HepG2 (cell line): Measurements from ENCODE around the gene ACOT9. TPM values are rescaled to one million over a fixed set of nuclear protein-coding genes. Genes with fewer than 3 reads are reported as not detected.

Source experiments
- ATAC-seq: fragments of 200-7000 bp; cut with Tn5 transposase; 3 replicates; pipeline ENCODE4 v1.9.1; 2020; ENCODE audit warnings: mild to moderate bottlenecking, moderate library complexity
- BruUV-seq: library from RNA; stranded (reverse); fragments of 400-500 nt; replicated peaks from 2 replicates; lab custom pipeline; 2021; lab: Mats Ljungman, UMichigan
- CTCF ChIA-PET: fragments of 300-600 bp; formaldehyde crosslinking; extraction: SDS; loops from one replicate; lab custom pipeline; 2021; ENCODE audit warnings: low total read pairs, inconsistent platforms, low intra/inter-chr PET ratio; lab: Yijun Ruan, JAX
- POLR2A ChIA-PET: fragments of 350-600 bp; sonication (Branson Sonifier 250); formaldehyde crosslinking; loops from one replicate; lab custom pipeline; 2020; ENCODE audit warnings: antibody characterized with exemption, inconsistent platforms; lab: Yijun Ruan, JAX
- DNase-seq: peaks from one replicate; pipeline ENCODE4 v3.0.0-alpha.2; 2015; ENCODE audit warnings: low spot score
- FAIRE-seq: peaks from 3 replicates; lab custom pipeline; 2011; peaks lifted over from hg19 to GRCh38; lab: Jason Lieb, UNC
- H2AFZ ChIP-seq: one replicate; pipeline ENCODE4 v1.6.1; 2011; ENCODE audit warnings: low read length, inconsistent platforms
- H3K27ac ChIP-seq: fragments of 300-600 bp; 3 replicates; pipeline ENCODE4 v1.8.0; 2011; ENCODE audit warnings: mixed run types, mild to moderate bottlenecking, mixed read lengths, low read length, inconsistent platforms; ENCODE audit not compliant: insufficient read depth; ENCODE audit errors: extremely low read length
- H3K27me3 ChIP-seq, 2 experiments: fragments of 200-600 bp in 1 of 2; 2 replicates in 1 of 2; 3 replicates in 1 of 2; pipeline versions ENCODE4 v1.6.0 to v1.8.0; 2011; ENCODE audit warnings: low read length in 2 of 2, mild to moderate bottlenecking in 2 of 2, moderate library complexity in 2 of 2, inconsistent platforms in 1 of 2; ENCODE audit not compliant: insufficient read depth in 2 of 2, control insufficient read depth in 1 of 2
- H3K36me3 ChIP-seq, 2 experiments: fragments of 200-600 bp in 1 of 2; replicated peaks in 1 of 2; 2 replicates in 1 of 2; 3 replicates in 1 of 2; pipeline versions ENCODE4 v1.5.1 to v1.8.0; 2011; ENCODE audit warnings: low read length in 2 of 2, inconsistent platforms in 1 of 2; ENCODE audit not compliant: insufficient read depth in 2 of 2, control insufficient read depth in 1 of 2
- H3K4me1 ChIP-seq: 2 replicates; pipeline ENCODE4 v1.5.1; 2012; ENCODE audit warnings: low read length, inconsistent platforms; ENCODE audit not compliant: insufficient read depth
- H3K4me2 ChIP-seq: 2 replicates; pipeline ENCODE4 v1.6.0; 2011; ENCODE audit warnings: low read depth, low read length, inconsistent platforms
- H3K4me3 ChIP-seq, 3 experiments: fragments of 200-600 bp in 1 of 3; sonication (generic), shearing (Covaris generic) in 1 of 3; replicated peaks in 1 of 3; 2 replicates each; pipeline ENCODE4 v1.5.1; 2011 to 2016; ENCODE audit warnings: low read length in 3 of 3, inconsistent platforms in 2 of 3, low read depth in 2 of 3, mild to moderate bottlenecking in 2 of 3, control low read depth in 1 of 3, mixed read lengths in 1 of 3; ENCODE audit not compliant: insufficient read depth in 1 of 3
- H3K79me2 ChIP-seq: one replicate; pipeline ENCODE4 v1.6.1; 2011; ENCODE audit warnings: low read length, inconsistent platforms; ENCODE audit not compliant: insufficient read depth
- H3K9ac ChIP-seq: 2 replicates; pipeline ENCODE4 v1.6.0; 2011; ENCODE audit warnings: mild to moderate bottlenecking, low read depth, low read length, inconsistent platforms; ENCODE audit not compliant: insufficient read depth
- H3K9me3 ChIP-seq: 2 replicates; pipeline ENCODE4 v1.5.1; 2012; ENCODE audit warnings: mild to moderate bottlenecking, low read length
- H4K20me1 ChIP-seq: 2 replicates; pipeline ENCODE4 v1.6.0; 2011; ENCODE audit warnings: inconsistent platforms, mild to moderate bottlenecking, low read length, moderate library complexity; ENCODE audit not compliant: insufficient read depth
- NCOR1 ChIP-seq: fragments of 200-600 bp; sonication (generic); IDR thresholded peaks from 2 replicates; pipeline ENCODE4 v1.7.0; 2017; ENCODE audit warnings: antibody characterized with exemption, low read length, borderline replicate concordance
- PHF5A ChIP-seq: IDR thresholded peaks from one replicate; pipeline ENCODE4 v1.6.1; 2018; ENCODE audit warnings: low read depth, missing genetic modification reagents; ENCODE audit not compliant: unreplicated experiment
- SNAPC2 ChIP-seq: sonication (generic); formaldehyde crosslinking; IDR thresholded peaks from 2 replicates; pipeline ENCODE4 v1.8.1; 2022; ENCODE audit warnings: mild to moderate bottlenecking, missing genetic modification reagents
- SRSF1 ChIP-seq: fragments of 200-400 bp; formaldehyde crosslinking; optimal IDR thresholded peaks from 2 replicates; pipeline ENCODE3; 2017; ENCODE audit warnings: mild to moderate bottlenecking, low read depth, low read length, moderate library complexity
- ZNF207 ChIP-seq: fragments of 450-650 bp; IDR thresholded peaks from 2 replicates; pipeline ENCODE4 v1.6.1; 2016; ENCODE audit warnings: antibody characterized with exemption, borderline replicate concordance
- ZNF24 ChIP-seq: fragments of 450-650 bp; IDR thresholded peaks from 2 replicates; pipeline ENCODE4 v1.6.1; 2017; ENCODE audit warnings: antibody characterized with exemption, mild to moderate bottlenecking
- ZNF75D ChIP-seq: sonication (generic); formaldehyde crosslinking; IDR thresholded peaks from 2 replicates; pipeline ENCODE4 v1.8.1; 2023; ENCODE audit warnings: missing genetic modification reagents, mild to moderate bottlenecking, borderline replicate concordance
- ZNF780A ChIP-seq: sonication (generic); formaldehyde crosslinking; IDR thresholded peaks from 2 replicates; pipeline ENCODE4 v1.8.0; 2022; ENCODE audit warnings: mild to moderate bottlenecking, missing genetic modification reagents, moderate library complexity
- WGBS: methylation state at CpG from one replicate; pipeline ENCODE4 v1.1.6; 2017; ENCODE audit warnings: low lambda C conversion rate; 5-methylcytosine and 5-hydroxymethylcytosine counted together
- in situ Hi-C: cut with HindIII; loops from 2 replicates; pipeline ENCODE4 v1.10.0; 2017; ENCODE audit warnings: low pct_unique_long_range_greater_than_20kb; ENCODE audit not compliant: extremely low pct_ligation_motif_present
- intact Hi-C: fragments of 100-400 bp; cut with micrococcal nuclease; formaldehyde crosslinking; loops from one replicate; pipeline ENCODE4 v1.10.0; 2022; ENCODE audit not compliant: unreplicated experiment
- polyA plus RNA-seq, 8 experiments: library from polyadenylated mRNA; depleted of rRNA in 3 of 8; stranded (reverse) in 7 of 8; unstranded in 1 of 8; fragments of >200 nt; fragmentation: Illumina TruSeq in 4 of 8; extraction: Trizol in 4 of 8; gene quantifications; 2 replicates each; pipeline versions ENCODE4 v1.2.1 to v1.2.3, GENCODE V29; 2011 to 2016; ENCODE audit warnings: low read depth in 4 of 8, missing spikeins in 1 of 8, mixed read lengths in 1 of 8; ENCODE audit not compliant: insufficient read depth in 1 of 8
- total RNA-seq, 5 experiments: library from RNA; depleted of rRNA; stranded (reverse); fragments of >200 nt; fragmentation: Illumina TruSeq; extraction: Trizol; gene quantifications; 2 replicates each; pipeline ENCODE4 v1.2.3, GENCODE V29; 2016; ENCODE audit warnings: low read depth in 1 of 5
- TF ChIP-seq, protein P1 (sequence below): sonication (generic); formaldehyde crosslinking; conservative IDR thresholded peaks from 2 replicates; pipeline ENCODE4 v1.8.0; 2022; ENCODE audit warnings: low read depth, missing genetic modification reagents

ACOT9 gene
- total and polyA plus RNA-seq, 2 of the 13 experiments (the other 11 are each of a cell fraction or from before 2014, with no cell fraction given): 33.3 to 36.9 TPM

DNA sequence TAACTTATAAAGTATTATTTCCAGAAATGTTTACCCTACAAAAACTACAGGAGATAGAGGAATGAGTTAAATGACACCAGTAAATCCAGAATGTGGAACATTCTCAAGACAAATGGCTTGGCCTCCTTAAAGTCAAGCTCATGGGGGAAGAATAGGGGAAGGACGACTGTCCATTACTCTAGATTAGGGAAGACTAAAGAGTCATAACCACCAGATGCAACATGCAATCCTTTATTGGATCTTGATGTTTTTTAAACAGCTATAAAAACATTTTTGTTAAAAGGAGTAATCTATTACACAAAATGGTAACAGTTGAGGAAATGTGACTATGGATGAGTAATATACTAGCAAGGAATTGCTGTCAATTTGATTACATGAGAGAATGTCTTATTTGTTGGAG, 11.1 kb downstream of the ACOT9 start:
- Histone ChIP-seq H3K4me2 (no peak overlapping the region), H3K79me2 (no peaks in the 10 kb centered on the region), H3K27ac (no peak overlapping the region), H3K9ac (no peak overlapping the region)
- WGBS: 96% methylated on average over 1 of the region's 1 CpG
- CTCF ChIA-PET: no interaction called here
- TF ChIP-seq NCOR1 (no peak), SNAPC2 (CRISPR knock-in tag) (no peak), ZNF24 (no peak), ZNF207 (no peak), ZNF75D (CRISPR knock-in tag) (no peak), PHF5A (CRISPR knock-in tag) (no peak), ZNF780A (CRISPR knock-in tag) (no peak), SRSF1 (no peak)
- TF ChIP-seq, protein P1, sequence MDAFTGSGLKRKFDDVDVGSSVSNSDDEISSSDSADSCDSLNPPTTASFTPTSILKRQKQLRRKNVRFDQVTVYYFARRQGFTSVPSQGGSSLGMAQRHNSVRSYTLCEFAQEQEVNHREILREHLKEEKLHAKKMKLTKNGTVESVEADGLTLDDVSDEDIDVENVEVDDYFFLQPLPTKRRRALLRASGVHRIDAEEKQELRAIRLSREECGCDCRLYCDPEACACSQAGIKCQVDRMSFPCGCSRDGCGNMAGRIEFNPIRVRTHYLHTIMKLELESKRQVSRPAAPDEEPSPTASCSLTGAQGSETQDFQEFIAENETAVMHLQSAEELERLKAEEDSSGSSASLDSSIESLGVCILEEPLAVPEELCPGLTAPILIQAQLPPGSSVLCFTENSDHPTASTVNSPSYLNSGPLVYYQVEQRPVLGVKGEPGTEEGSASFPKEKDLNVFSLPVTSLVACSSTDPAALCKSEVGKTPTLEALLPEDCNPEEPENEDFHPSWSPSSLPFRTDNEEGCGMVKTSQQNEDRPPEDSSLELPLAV (CRISPR knock-in tag): no peak
- TF ChIP-seq, all 625 proteins: peak for 0
- in situ Hi-C loops: no loop called here
- Histone ChIP-seq H4K20me1 (no peaks in the 10 kb centered on the region), H3K36me3 (peaks cover 0 to 23% of the 10 kb centered on the region in 2 experiments; a peak in 3 of 5 replicates), H3K4me1 (no peaks in the 10 kb centered on the region), H3K27me3 (no peaks in the 10 kb centered on the region), H3K4me3 (no peak overlapping the region), H2AFZ (no peak overlapping the region), H3K9me3 (no peaks in the 10 kb centered on the region)
- ATAC-seq (no peak), FAIRE-seq (no peak), DNase-seq (no peak)
- intact Hi-C loops: no loop called here
- POLR2A ChIA-PET: no interaction called here
- BruUV-seq: no TSS peak
